Measurements from ENCODE around the gene MAPK8. TPM values are rescaled to one million over a fixed set of nuclear protein-coding genes. Genes with fewer than 3 reads are reported as not detected.

The MAPK8 gene
- polyA plus RNA-seq, 2 of the 4 experiments (the other 2 are of a cell fraction) = 29.6 to 71.4 TPM

GRCh38 chr10:48290286-48290685, 16.2 kb upstream of the MAPK8 start:
- ChIA-PET POLR2A (no interaction called here), CTCF (interaction anchor here (0.6 to 9.6 kb wide), 15 partner anchors 10 to 1754 kb away, joined by 3 to 69 read pairs (median 3); partner anchors contain the start of gene FRMPD2)
- no peak overlapping the region for H3K4me3 ChIP-seq
- no peak for DNase-seq (ENCODE audit: low read depth in 1 of 2, low spot score in 1 of 2)
- no peak overlapping the region for H3K27ac ChIP-seq
- TF ChIP-seq EP300 (IDR thresholded peaks at IDR 0.05) = no peak
- no peak for TF ChIP-seq HOXB5 (CRISPR knock-in tag; IDR thresholded peaks at IDR 0.05)
- no peak for TF ChIP-seq ELK1 (IDR thresholded peaks at IDR 0.05; ENCODE audit: low read depth, low read length)
- no peak for TF ChIP-seq ATOH8 (CRISPR knock-in tag; IDR thresholded peaks at IDR 0.05; ENCODE audit: low read depth)
- TF ChIP-seq CEBPB (IDR thresholded peaks at IDR 0.05) = no peak
- TF ChIP-seq KDM5A (IDR thresholded peaks at IDR 0.05) = no peak
- TF ChIP-seq FOSB (CRISPR knock-in tag; IDR thresholded peaks at IDR 0.05) = no peak
- TF ChIP-seq HMGXB4 (CRISPR knock-in tag; IDR thresholded peaks at IDR 0.05; ENCODE audit: borderline replicate concordance) = no peak
- TF ChIP-seq MAZ (IDR thresholded peaks at IDR 0.05; ENCODE audit: borderline replicate concordance, low read depth, low read length) = no peak
- no peak for TF ChIP-seq NR3C1 (IDR thresholded peaks at IDR 0.05)
- no peak for TF ChIP-seq JUN (IDR thresholded peaks at IDR 0.05)
- TF ChIP-seq RCOR1 (IDR thresholded peaks at IDR 0.05; ENCODE audit: low read depth, low read length) = no peak
- TF ChIP-seq FOXS1 (CRISPR knock-in tag; IDR thresholded peaks at IDR 0.05) = no peak
- no peak for TF ChIP-seq SMC3 (IDR thresholded peaks at IDR 0.05)
- no peak for TF ChIP-seq ZSCAN20 (CRISPR knock-in tag; IDR thresholded peaks at IDR 0.05)
- WGBS (ENCODE audit: missing lambda C conversion rate) = 71% methylated on average over 9 of the region's 9 CpGs
- no peak for FAIRE-seq
- H3K4me2 ChIP-seq = no peak overlapping the region
- peaks cover under 1% of the 10 kb centered on the region; the same call in 1 of the 3 replicates for H3K9me3 ChIP-seq
- ATAC-seq = no peak
- no peaks in the 10 kb centered on the region for H3K4me1 ChIP-seq

- ATAC-seq (no peak), FAIRE-seq (no peak), DNase-seq (ENCODE audit: low read depth in 1 of 2, low spot score in 1 of 2) (no peak)
- TF ChIP-seq JUN (IDR thresholded peaks at IDR 0.05) = no peak
- no peak overlapping the region for H3K4me3 ChIP-seq
- 48% methylated on average over 3 of the region's 3 CpGs for WGBS (ENCODE audit: missing lambda C conversion rate)
- no peak overlapping the region for H3K27ac ChIP-seq
- H3K4me1 ChIP-seq = no peaks in the 10 kb centered on the region
- ChIA-PET POLR2A (no interaction called here), CTCF (interaction anchor here (1.0 to 9.6 kb wide), 2 partner anchors 11 to 17 kb away, joined by 3 to 69 read pairs; partner anchors contain the start of gene FRMPD2)
- no peak overlapping the region for H3K4me2 ChIP-seq
- H3K9me3 ChIP-seq = no peaks in the 10 kb centered on the region
Measured at GRCh38 chr10:48291190-48291589, 15.3 kb upstream of the MAPK8 start.

- Histone ChIP-seq H3K4me3 (no peak overlapping the region), H3K27ac (no peak overlapping the region), H3K4me2 (no peak overlapping the region), H3K9me3 (no peaks in the 10 kb centered on the region), H3K4me1 (no peaks in the 10 kb centered on the region)
- ChIA-PET CTCF (interaction anchor here (9.6 kb wide), 1 partner anchor 9 kb away, joined by 69 read pairs; no protein-coding TSS in a partner anchor), POLR2A (no interaction called here)
- FAIRE-seq (no peak), DNase-seq (ENCODE audit: low read depth in 1 of 2, low spot score in 1 of 2) (no peak), ATAC-seq (no peak)
- WGBS (ENCODE audit: missing lambda C conversion rate) = 85% methylated on average over 3 of the region's 3 CpGs
- no peak for TF ChIP-seq BCL3 (IDR thresholded peaks at IDR 0.05)
- no peak for TF ChIP-seq HEYL (CRISPR knock-in tag; IDR thresholded peaks at IDR 0.05)
- no peak for TF ChIP-seq KDM5A (IDR thresholded peaks at IDR 0.05)
- no peak for TF ChIP-seq RARB (CRISPR knock-in tag; IDR thresholded peaks at IDR 0.05)
- TF ChIP-seq ZNF302 (CRISPR knock-in tag; IDR thresholded peaks at IDR 0.05) = no peak
- no peak for TF ChIP-seq RFX5 (IDR thresholded peaks at IDR 0.05)
- TF ChIP-seq POLR2AphosphoS2 (conservative IDR thresholded peaks at IDR 0.05; ENCODE audit: low read length) = no peak
- no peak for TF ChIP-seq CHD4 (IDR thresholded peaks at IDR 0.05; ENCODE audit: borderline replicate concordance)
- TF ChIP-seq NFE2L2 (conservative IDR thresholded peaks at IDR 0.05; ENCODE audit: low read length) = no peak
- no peak for TF ChIP-seq GATA3 (IDR thresholded peaks at IDR 0.05; ENCODE audit: borderline replicate concordance)
- no peak for TF ChIP-seq ZSCAN20 (CRISPR knock-in tag; IDR thresholded peaks at IDR 0.05)
- no peak for TF ChIP-seq NR3C1 (IDR thresholded peaks at IDR 0.05)
- no peak for TF ChIP-seq JUN (IDR thresholded peaks at IDR 0.05)
- TF ChIP-seq HDAC2 (IDR thresholded peaks at IDR 0.05) = no peak
- no peak for TF ChIP-seq FOSL2 (IDR thresholded peaks at IDR 0.05)
- TF ChIP-seq FOSL2 (CRISPR knock-in tag; IDR thresholded peaks at IDR 0.05) = no peak
- TF ChIP-seq EHMT2 (IDR thresholded peaks at IDR 0.05; ENCODE audit: low read depth) = no peak
- TF ChIP-seq MAX (IDR thresholded peaks at IDR 0.05) = no peak
- no peak for TF ChIP-seq USF2 (IDR thresholded peaks at IDR 0.05)
- TF ChIP-seq TFCP2L1 (CRISPR knock-in tag; IDR thresholded peaks at IDR 0.05) = no peak
Measured at GRCh38 chr10:48292616-48293015, 13.9 kb upstream of the MAPK8 start.

Measured in A549 (cell line).